Measurements from ENCODE around the gene PMFBP1. TPM values are rescaled to one million over a fixed set of nuclear protein-coding genes. Genes with fewer than 3 reads are reported as not detected.

Gene PMFBP1
- total and polyA plus RNA-seq, 5 experiments from 2014 or later: 0.13 to 2.0 (median 0.97) TPM; not detected in 1

- POLR2A ChIA-PET: no interaction called here
- no peak for DNase-seq
- peaks cover 0 to 4% (median 0%) of the 10 kb centered on the region in 5 donors for H3K27me3 Mint-ChIP-seq
- no peaks in the 10 kb centered on the region for H3K9me3 Mint-ChIP-seq
- H3K36me3 Mint-ChIP-seq: peaks cover 0 to 4% (median 0%) of the 10 kb centered on the region in 3 donors
- ATAC-seq: no peak
- no peak overlapping the region for H3K27ac Mint-ChIP-seq
- no peaks in the 10 kb centered on the region for H3K4me1 Mint-ChIP-seq
- H3K4me3 Mint-ChIP-seq: no peak overlapping the region
Measured at GRCh38 chr16:72139908-72140307, 32.0 kb downstream of the PMFBP1 start.

GRCh38 chr16:72138064-72138572, 33.8 kb downstream of the PMFBP1 start:
- peaks cover 0 to 4% (median 0%) of the 10 kb centered on the region in 5 donors for H3K27me3 Mint-ChIP-seq
- no peak overlapping the region for H3K4me3 Mint-ChIP-seq
- POLR2A ChIA-PET: no interaction called here
- no peaks in the 10 kb centered on the region for H3K4me1 Mint-ChIP-seq
- H3K9me3 Mint-ChIP-seq: no peaks in the 10 kb centered on the region
- H3K27ac Mint-ChIP-seq: no peak overlapping the region
- ATAC-seq (no peak), DNase-seq (no peak)
- H3K36me3 Mint-ChIP-seq: peaks cover 0 to 4% (median 0%) of the 10 kb centered on the region in 3 donors

- no peak overlapping the region for H3K27ac Mint-ChIP-seq
- POLR2A ChIA-PET: no interaction called here
- DNase-seq (no peak), ATAC-seq (no peak)
- no peak overlapping the region for H3K4me3 Mint-ChIP-seq
- no peaks in the 10 kb centered on the region for H3K9me3 Mint-ChIP-seq
- H3K4me1 Mint-ChIP-seq: no peaks in the 10 kb centered on the region
- H3K36me3 Mint-ChIP-seq: peaks cover 0 to 4% (median 0%) of the 10 kb centered on the region in 3 donors
- H3K27me3 Mint-ChIP-seq: peaks cover 0 to 4% (median 0%) of the 10 kb centered on the region in 5 donors
Measured at GRCh38 chr16:72137380-72138063, 34.4 kb downstream of the PMFBP1 start.

- Mint-ChIP-seq H3K36me3 (no peaks in the 10 kb centered on the region), H3K27me3 (peaks cover 0 to 4% (median 0%) of the 10 kb centered on the region in 5 donors), H3K4me3 (no peak overlapping the region), H3K27ac (no peak overlapping the region), H3K4me1 (no peaks in the 10 kb centered on the region), H3K9me3 (no peaks in the 10 kb centered on the region)
- DNase-seq (no peak), ATAC-seq (no peak)
- POLR2A ChIA-PET: no interaction called here
Measured at GRCh38 chr16:72134507-72134906, 37.4 kb downstream of the PMFBP1 start.

GRCh38 chr16:72132726-72133125, 39.2 kb downstream of the PMFBP1 start:
- no peak for DNase-seq
- POLR2A ChIA-PET: no interaction called here
- H3K4me1 Mint-ChIP-seq: no peaks in the 10 kb centered on the region
- H3K9me3 Mint-ChIP-seq: no peaks in the 10 kb centered on the region
- no peak overlapping the region for H3K4me3 Mint-ChIP-seq
- ATAC-seq: no peak
- H3K36me3 Mint-ChIP-seq: no peaks in the 10 kb centered on the region
- H3K27me3 Mint-ChIP-seq: peaks cover 0 to 4% (median 0%) of the 10 kb centered on the region in 5 donors
- no peak overlapping the region for H3K27ac Mint-ChIP-seq

GRCh38 chr16:72131036-72131435, 40.9 kb downstream of the PMFBP1 start:
- DNase-seq: no peak
- ATAC-seq: no peak
- no peaks in the 10 kb centered on the region for H3K36me3 Mint-ChIP-seq
- peak overlapping the region in 1 of 10 donors; percentile 24 for H3K27ac Mint-ChIP-seq
- no peaks in the 10 kb centered on the region for H3K9me3 Mint-ChIP-seq
- H3K4me3 Mint-ChIP-seq: no peak overlapping the region
- H3K27me3 Mint-ChIP-seq: no peaks in the 10 kb centered on the region
- no peaks in the 10 kb centered on the region for H3K4me1 Mint-ChIP-seq
- POLR2A ChIA-PET: no interaction called here

GRCh38 chr16:72129976-72130656, 41.8 kb downstream of the PMFBP1 start:
- Mint-ChIP-seq H3K4me1 (no peaks in the 10 kb centered on the region), H3K36me3 (no peaks in the 10 kb centered on the region), H3K4me3 (no peak overlapping the region), H3K27ac (no peak overlapping the region), H3K9me3 (no peaks in the 10 kb centered on the region), H3K27me3 (no peaks in the 10 kb centered on the region)
- POLR2A ChIA-PET: interaction anchor here (0.7 kb wide), 1 partner anchor 628 kb away, joined by 3 read pairs; no protein-coding TSS in a partner anchor
- DNase-seq (no peak), ATAC-seq (no peak)

GRCh38 chr16:72128701-72129100, 43.3 kb downstream of the PMFBP1 start:
- H3K4me3 Mint-ChIP-seq: no peak overlapping the region
- no peaks in the 10 kb centered on the region for H3K27me3 Mint-ChIP-seq
- H3K27ac Mint-ChIP-seq: no peak overlapping the region
- peaks cover 0 to 2% (median under 1%) of the 10 kb centered on the region in 4 donors for H3K4me1 Mint-ChIP-seq
- DNase-seq (no peak), ATAC-seq (no peak)
- H3K36me3 Mint-ChIP-seq: no peaks in the 10 kb centered on the region
- POLR2A ChIA-PET: no interaction called here
- H3K9me3 Mint-ChIP-seq: no peaks in the 10 kb centered on the region

- Mint-ChIP-seq H3K27me3 (no peaks in the 10 kb centered on the region), H3K4me3 (no peak overlapping the region), H3K36me3 (no peaks in the 10 kb centered on the region), H3K27ac (no peak overlapping the region), H3K9me3 (no peaks in the 10 kb centered on the region), H3K4me1 (peaks cover 0 to 2% (median under 1%) of the 10 kb centered on the region in 4 donors)
- DNase-seq: no peak
- ATAC-seq: no peak
- POLR2A ChIA-PET: no interaction called here
Measured at GRCh38 chr16:72126429-72126765, 45.6 kb downstream of the PMFBP1 start.

GRCh38 chr16:72125635-72126428, 46.1 kb downstream of the PMFBP1 start:
- no peak for DNase-seq
- Mint-ChIP-seq H3K27ac (no peak overlapping the region), H3K4me3 (no peak overlapping the region), H3K36me3 (no peaks in the 10 kb centered on the region), H3K4me1 (peaks cover 0 to 2% (median under 1%) of the 10 kb centered on the region in 4 donors), H3K27me3 (no peaks in the 10 kb centered on the region), H3K9me3 (no peaks in the 10 kb centered on the region)
- POLR2A ChIA-PET: no interaction called here
- ATAC-seq: no peak

- Mint-ChIP-seq H3K4me1 (peaks cover 0 to 2% (median under 1%) of the 10 kb centered on the region in 4 donors), H3K4me3 (no peak overlapping the region), H3K9me3 (no peaks in the 10 kb centered on the region), H3K27ac (peak overlapping the region in 1 of 10 donors; percentile 13), H3K36me3 (no peaks in the 10 kb centered on the region), H3K27me3 (no peaks in the 10 kb centered on the region)
- DNase-seq (peak; percentile 14 to 72 (median 47)), ATAC-seq (peak; percentile 39 to 46)
- POLR2A ChIA-PET: no interaction called here
Measured at GRCh38 chr16:72124761-72125634, 47.0 kb downstream of the PMFBP1 start.

GRCh38 chr16:72124148-72124547, 47.8 kb downstream of the PMFBP1 start:
- no peaks in the 10 kb centered on the region for H3K36me3 Mint-ChIP-seq
- H3K27me3 Mint-ChIP-seq: no peaks in the 10 kb centered on the region
- H3K27ac Mint-ChIP-seq: peak overlapping the region in 2 of 10 donors; percentile 13 to 43
- peaks cover 0 to 2% (median under 1%) of the 10 kb centered on the region in 4 donors for H3K4me1 Mint-ChIP-seq
- H3K4me3 Mint-ChIP-seq: no peak overlapping the region
- no peaks in the 10 kb centered on the region for H3K9me3 Mint-ChIP-seq
- ATAC-seq: no peak
- no peak for DNase-seq
- POLR2A ChIA-PET: no interaction called here

All from naive thymus-derived CD8-positive, alpha-beta T cell (primary cell).